K562 (cell line): ENCODE measurements around the gene RPAP2. TPM values are rescaled to one million over a fixed set of nuclear protein-coding genes. Genes with fewer than 3 reads are reported as not detected.

Source experiments
- ATAC-seq: fragments of 200-7000 bp; cut with Tn5 transposase; 3 replicates; pipeline ENCODE4 v1.9.1; 2020; ENCODE audit warnings: moderate library complexity
- BruUV-seq: library from RNA; stranded (reverse); fragments of 400-500 nt; replicated peaks from 2 replicates; lab custom pipeline; 2021; lab: Mats Ljungman, UMichigan
- CTCF ChIA-PET: fragments of 300-600 bp; formaldehyde crosslinking; extraction: SDS; loops from one replicate; lab custom pipeline; 2021; ENCODE audit warnings: low intra/inter-chr PET ratio; lab: Yijun Ruan, JAX
- POLR2A ChIA-PET: fragments of 300-600, 350-650 bp; sonication (Branson Sonifier 250); formaldehyde crosslinking; extraction: SDS; loops from one replicate; lab custom pipeline; 2021; ENCODE audit warnings: antibody characterized with exemption, inconsistent platforms; lab: Yijun Ruan, JAX
- DNase-seq, 4 experiments: peaks; one replicate each; pipeline versions ENCODE4 v3.0.0 to v3.0.0-alpha.2; 2011 to 2018; ENCODE audit warnings: low spot score in 3 of 4, mixed read lengths in 3 of 4; ENCODE audit errors: extremely low read depth in 1 of 4
- FAIRE-seq: peaks from 2 replicates; lab custom pipeline; 2011; peaks lifted over from hg19 to GRCh38; lab: Jason Lieb, UNC
- H2AFZ ChIP-seq: 2 replicates; pipeline ENCODE4 v1.6.0; 2011; ENCODE audit warnings: low read depth, low read length, control low read depth, inconsistent platforms
- H3K27ac ChIP-seq: fragments of 200-600 bp; 3 replicates; pipeline ENCODE4 v1.8.0; 2011; ENCODE audit warnings: low read depth, mild to moderate bottlenecking, control low read depth, inconsistent platforms, low read length, moderate library complexity, mixed read lengths; ENCODE audit errors: extremely low read depth
- H3K27me3 ChIP-seq, 2 experiments: fragments of 300-600 bp in 1 of 2; 2 replicates in 1 of 2; 3 replicates in 1 of 2; pipeline versions ENCODE4 v1.6.0 to v1.8.0; 2011; ENCODE audit warnings: inconsistent platforms in 2 of 2, low read length in 2 of 2, mild to moderate bottlenecking in 1 of 2, mixed read lengths in 1 of 2, moderate library complexity in 1 of 2; ENCODE audit not compliant: control insufficient read depth in 2 of 2, insufficient read depth in 2 of 2
- H3K36me3 ChIP-seq: fragments of 300-600 bp; 3 replicates; pipeline ENCODE4 v1.8.0; 2011; ENCODE audit warnings: mild to moderate bottlenecking, low read length, inconsistent platforms; ENCODE audit not compliant: control insufficient read depth, insufficient read depth
- H3K4me1 ChIP-seq, 2 experiments: fragments of 200-600 bp in 1 of 2; replicated peaks in 1 of 2; 2 replicates in 1 of 2; 3 replicates in 1 of 2; pipeline versions ENCODE4 v1.5.1 to v1.8.0; 2011; ENCODE audit warnings: inconsistent platforms in 2 of 2, low read length in 2 of 2, mild to moderate bottlenecking in 1 of 2, mixed read lengths in 1 of 2, moderate library complexity in 1 of 2; ENCODE audit not compliant: control insufficient read depth in 2 of 2, insufficient read depth in 2 of 2
- H3K4me2 ChIP-seq: 2 replicates; pipeline ENCODE4 v1.6.1; 2011; ENCODE audit warnings: low read length, control low read depth, inconsistent platforms, mixed read lengths; ENCODE audit not compliant: insufficient read depth
- H3K4me3 ChIP-seq: fragments of 200-600 bp; sonication (generic), shearing (Covaris generic); 2 replicates; pipeline ENCODE4 v1.5.1; 2016; ENCODE audit warnings: control low read depth, inconsistent platforms
- H3K79me2 ChIP-seq: fragments of 200-600 bp; 3 replicates; pipeline ENCODE4 v1.8.0; 2011; ENCODE audit warnings: low read length, inconsistent platforms; ENCODE audit not compliant: control insufficient read depth, insufficient read depth
- H3K9ac ChIP-seq, 2 experiments: 2 replicates each; pipeline versions ENCODE4 v1.6.0 to v1.6.1; 2011; ENCODE audit warnings: low read depth in 2 of 2, low read length in 2 of 2, control low read depth in 1 of 2, inconsistent platforms in 1 of 2, mild to moderate bottlenecking in 1 of 2, mixed read lengths in 1 of 2; ENCODE audit not compliant: insufficient read depth in 1 of 2
- H3K9me1 ChIP-seq: one replicate; pipeline ENCODE4 v1.6.0; 2011; ENCODE audit warnings: inconsistent platforms, mild to moderate bottlenecking, low read length, moderate library complexity; ENCODE audit not compliant: control insufficient read depth, insufficient read depth
- H3K9me3 ChIP-seq: replicated peaks from 2 replicates; pipeline ENCODE4 v1.5.1; 2011; ENCODE audit warnings: low read depth, low read length, inconsistent platforms; ENCODE audit not compliant: control insufficient read depth, insufficient read depth
- H4K20me1 ChIP-seq: replicated peaks from 2 replicates; pipeline ENCODE4 v1.6.1; 2011; ENCODE audit warnings: low read length, inconsistent platforms, mixed read lengths; ENCODE audit not compliant: control insufficient read depth, insufficient read depth
- ATF7 ChIP-seq: fragments of 450-650 bp; IDR thresholded peaks from 2 replicates; pipeline ENCODE4 v1.7.1; 2014; ENCODE audit warnings: mild to moderate bottlenecking, moderate library complexity
- DPF2 ChIP-seq: fragments of 450-650 bp; IDR thresholded peaks from 2 replicates; pipeline ENCODE4 v1.6.1; 2016
- FOSL1 ChIP-seq: fragments of 200-800 bp; sonication (Bioruptor generic); conservative IDR thresholded peaks from 2 replicates; pipeline ENCODE4 v1.6.1; 2016; ENCODE audit warnings: missing genetic modification characterization, missing compliant biosample characterization
- FOXK1 ChIP-seq: sonication (generic); formaldehyde crosslinking; IDR thresholded peaks from 2 replicates; pipeline ENCODE4 v1.8.0; 2022; ENCODE audit warnings: missing genetic modification reagents, mild to moderate bottlenecking, borderline replicate concordance
- HMGN3 ChIP-seq: IDR thresholded peaks from 2 replicates; pipeline ENCODE4 v1.6.1; 2011; ENCODE audit warnings: borderline replicate concordance, low read depth, mild to moderate bottlenecking, mixed read lengths, low read length; ENCODE audit not compliant: insufficient read length; ENCODE audit errors: extremely low read depth
- JUND ChIP-seq, 2 experiments: IDR thresholded peaks; 2 replicates in 1 of 2; 3 replicates in 1 of 2; pipeline ENCODE4 v1.6.1; 2011; ENCODE audit warnings: borderline replicate concordance in 2 of 2, low read depth in 2 of 2, low read length in 2 of 2, improper control_type of control experiment in 1 of 2, missing biosample characterization in 1 of 2, missing genetic modification characterization in 1 of 2, missing genetic modification reagents in 1 of 2
- MAFG ChIP-seq: fragments of 450-650 bp; conservative IDR thresholded peaks from 2 replicates; pipeline ENCODE4 v1.6.1; 2016; ENCODE audit warnings: missing genetic modification characterization, missing compliant biosample characterization
- NCOA1 ChIP-seq: fragments of 450-650 bp; IDR thresholded peaks from 2 replicates; pipeline ENCODE4 v1.6.1; 2016; ENCODE audit warnings: low read depth
- NRF1 ChIP-seq, 2 experiments: fragments of 450-650 bp; IDR thresholded peaks in 1 of 2; conservative IDR thresholded peaks in 1 of 2; 2 replicates each; pipeline ENCODE4 v1.6.1; 2014; ENCODE audit warnings: mild to moderate bottlenecking in 2 of 2
- ZFP1 ChIP-seq: fragments of 450-650 bp; formaldehyde crosslinking; IDR thresholded peaks from 2 replicates; pipeline ENCODE4 v1.4.0; 2020; ENCODE audit warnings: mild to moderate bottlenecking, mixed read lengths
- ZFP30 ChIP-seq: fragments of 250-450 bp; sonication (Bioruptor Pico); IDR thresholded peaks from 2 replicates; pipeline ENCODE4 v1.8.0; 2022; ENCODE audit warnings: moderate library complexity, mild to moderate bottlenecking, inconsistent platforms, borderline replicate concordance
- WGBS: fragments of 100-300 bp; shearing (Covaris generic); methylation state at CpG from one replicate; pipeline ENCODE4 v1.1.6; 2016; ENCODE audit warnings: low coverage, mixed read lengths; ENCODE audit not compliant: insufficient coverage; ENCODE audit errors: missing lambda C conversion rate; 5-methylcytosine and 5-hydroxymethylcytosine counted together
- in situ Hi-C: fragments of 300-500 bp; cut with MboI; formaldehyde crosslinking; loops from 4 replicates; pipeline ENCODE4 v1.15.0; 2018; ENCODE audit warnings: inconsistent platforms, mixed read lengths
- intact Hi-C: fragments of 100-400 bp; cut with micrococcal nuclease; formaldehyde crosslinking; loops from 2 replicates; pipeline ENCODE4 v1.14.2; 2022
- polyA plus RNA-seq, 8 experiments: library from polyadenylated mRNA; depleted of rRNA in 4 of 8; stranded (reverse) in 5 of 8; unstranded in 3 of 8; fragments of >200 nt; fragmentation: Nextera tagmentation in 2 of 8; fragmentation: Illumina TruSeq in 1 of 8; extraction: Ambion mirVana in 2 of 8; extraction: Trizol in 1 of 8; gene quantifications; 2 replicates each; pipeline versions ENCODE4 v1.2.1 to v1.2.3, GENCODE V29; 2011 to 2014; ENCODE audit warnings: inconsistent platforms in 1 of 8, missing spikeins in 1 of 8
- total RNA-seq, 7 experiments: library from RNA; depleted of rRNA in 6 of 7; stranded (reverse); fragments of >200 nt in 6 of 7; fragmentation: Illumina TruSeq in 2 of 7; extraction: Trizol in 2 of 7; gene quantifications; 2 replicates each; pipeline versions ENCODE4 v1.2.1 to v1.2.3, GENCODE V29; 2011 to 2021; ENCODE audit warnings: low replicate concordance in 1 of 7
- TF ChIP-seq, protein P1 (sequence below): fragments of 450-650 bp; IDR thresholded peaks from 2 replicates; pipeline ENCODE4 v1.6.1; 2016; ENCODE audit warnings: low read depth, mild to moderate bottlenecking, moderate library complexity
- TF ChIP-seq, protein P2 (sequence below), 2 experiments: fragments of 450-650 bp in 1 of 2; sonication (generic) in 1 of 2; formaldehyde crosslinking in 1 of 2; IDR thresholded peaks in 1 of 2; conservative IDR thresholded peaks in 1 of 2; 2 replicates each; pipeline versions ENCODE4 v1.6.1 to v1.8.1; 2016 to 2023; ENCODE audit warnings: mild to moderate bottlenecking in 2 of 2, moderate library complexity in 2 of 2, inconsistent platforms in 1 of 2, missing genetic modification reagents in 1 of 2

Gene RPAP2
- total and polyA plus RNA-seq, 9 of the 15 experiments (the other 6 are each of a cell fraction or from before 2014, with no cell fraction given), result 6.2 to 41.7 (median 28.7) TPM

DNA sequence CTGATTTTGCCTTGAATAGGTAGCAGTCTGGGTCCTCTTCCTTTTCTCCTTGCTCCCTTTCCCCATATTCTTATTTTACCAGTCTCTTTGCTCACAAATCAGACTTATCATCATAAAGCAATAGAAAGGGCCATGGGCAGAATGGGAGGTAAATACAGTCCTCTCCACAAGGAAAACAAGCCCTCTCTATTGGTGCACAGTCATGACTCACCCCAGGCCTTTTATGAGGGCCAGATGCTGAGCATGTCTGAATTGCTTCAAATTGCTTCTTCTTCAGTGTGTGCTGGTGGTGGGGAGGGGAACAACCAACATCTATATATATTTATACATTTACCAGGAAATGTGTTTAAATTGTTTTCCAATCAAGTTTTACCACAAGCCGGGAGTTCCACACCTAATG is 112.7 kb downstream of the RPAP2 start:
- no peak overlapping the region for H3K4me2 ChIP-seq
- 0 out of 2 replicates have a peak, but pooled peaks have one; percentile 19 for TF ChIP-seq MAFG (tag)
- TF ChIP-seq, protein P1, sequence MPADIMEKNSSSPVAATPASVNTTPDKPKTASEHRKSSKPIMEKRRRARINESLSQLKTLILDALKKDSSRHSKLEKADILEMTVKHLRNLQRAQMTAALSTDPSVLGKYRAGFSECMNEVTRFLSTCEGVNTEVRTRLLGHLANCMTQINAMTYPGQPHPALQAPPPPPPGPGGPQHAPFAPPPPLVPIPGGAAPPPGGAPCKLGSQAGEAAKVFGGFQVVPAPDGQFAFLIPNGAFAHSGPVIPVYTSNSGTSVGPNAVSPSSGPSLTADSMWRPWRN, result no peak
- no peak for TF ChIP-seq NCOA1
- no peak for TF ChIP-seq FOXK1 (CRISPR knock-in tag)
- no peak for TF ChIP-seq ZFP30
- TF ChIP-seq ZFP1 (CRISPR knock-in tag), result no peak
- TF ChIP-seq JUND (IDR thresholded peaks at IDR 0.05; ENCODE audit: borderline replicate concordance, low read depth, low read length), result peak; percentile 45; the same call in 1 of the 2 replicates
- peak; percentile 25; the same call in 1 of the 3 replicates for TF ChIP-seq JUND (tag; IDR thresholded peaks at IDR 0.05; ENCODE audit: borderline replicate concordance, low read depth, low read length)
- TF ChIP-seq ATF7, result no peak
- TF ChIP-seq, protein P2, sequence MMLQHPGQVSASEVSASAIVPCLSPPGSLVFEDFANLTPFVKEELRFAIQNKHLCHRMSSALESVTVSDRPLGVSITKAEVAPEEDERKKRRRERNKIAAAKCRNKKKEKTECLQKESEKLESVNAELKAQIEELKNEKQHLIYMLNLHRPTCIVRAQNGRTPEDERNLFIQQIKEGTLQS (IDR thresholded peaks at IDR 0.05), result 0 out of 2 replicates have a peak, but pooled peaks have one; percentile 32
- TF ChIP-seq, protein P2 (CRISPR knock-in tag; conservative IDR thresholded peaks at IDR 0.05), result no peak
- TF ChIP-seq FOSL1 (tag), result peak; percentile 54; the same call in 1 of the 2 replicates
- TF ChIP-seq HMGN3, result no peak
- peak in 1 of 2 experiments; percentile 18; a peak in 1 of 4 replicates for TF ChIP-seq NRF1 (conservative IDR thresholded peaks at IDR 0.05 in 1 of 2, IDR thresholded peaks at IDR 0.05 in 1 of 2)
- no peak for TF ChIP-seq DPF2
- no peak overlapping the region for H3K27ac ChIP-seq
- H3K4me3 ChIP-seq, result no peak overlapping the region
- no peaks in the 10 kb centered on the region for H3K9me3 ChIP-seq
- no peaks in the 10 kb centered on the region for H3K79me2 ChIP-seq
- H3K27me3 ChIP-seq, result no peaks in the 10 kb centered on the region
- intact Hi-C loops, result no loop called here
- FAIRE-seq (peak; percentile 19), ATAC-seq (peak; percentile 76), DNase-seq (peak in 2 of 4 experiments; percentile 30 to 34)
- no peaks in the 10 kb centered on the region for H3K36me3 ChIP-seq
- ChIA-PET POLR2A (interaction anchor here (1.3 kb wide), 1 partner anchor 9 kb away, joined by 5 read pairs; no protein-coding TSS in a partner anchor), CTCF (no interaction called here)
- in situ Hi-C loops, result no loop called here
- H2AFZ ChIP-seq, result no peak overlapping the region
- H3K9me1 ChIP-seq, result no peaks in the 10 kb centered on the region
- no peak overlapping the region for H3K9ac ChIP-seq
- no peaks in the 10 kb centered on the region for H4K20me1 ChIP-seq
- BruUV-seq, result no TSS peak
- 38% methylated on average over 1 of the region's 1 CpG for WGBS
- H3K4me1 ChIP-seq, result peaks cover 3 to 11% of the 10 kb centered on the region in 2 experiments; a peak in 4 of 5 replicates
